GM12875 (cell line): Measurements from ENCODE around the gene FNDC11.

ENCODE experiments used
- H3K4me3 ChIP-seq: one replicate; pipeline ENCODE4 v1.5.1; 2011; ENCODE audit warnings: low read depth, low read length, control low read depth
- CTCF ChIP-seq: IDR thresholded peaks from 2 replicates; pipeline ENCODE4 v1.5.1; 2011; ENCODE audit warnings: low read depth, mild to moderate bottlenecking, control low read depth, inconsistent platforms, low read length, moderate library complexity, borderline replicate concordance; ENCODE audit not compliant: insufficient read depth

Gene FNDC11

GRCh38 chr20:63545814-63546213, 8.1 kb upstream of the FNDC11 start:
- no peak overlapping the region for H3K4me3 ChIP-seq
- no peak for TF ChIP-seq CTCF

GRCh38 chr20:63546256-63546955, 7.6 kb upstream of the FNDC11 start:
- TF ChIP-seq CTCF = no peak
- H3K4me3 ChIP-seq = no peak overlapping the region

GRCh38 chr20:63546956-63547724, 6.8 kb upstream of the FNDC11 start:
- no peak overlapping the region for H3K4me3 ChIP-seq
- no peak for TF ChIP-seq CTCF

GRCh38 chr20:63547725-63548480, 6.1 kb upstream of the FNDC11 start, which contains the start of gene SRMS:
Gene SRMS (minus strand): TSS chr20:63547749. CDS start chr20:63547463, 286 bp downstream.
- no peak for TF ChIP-seq CTCF
- H3K4me3 ChIP-seq = no peak within 1 kb of the TSS

DNA sequence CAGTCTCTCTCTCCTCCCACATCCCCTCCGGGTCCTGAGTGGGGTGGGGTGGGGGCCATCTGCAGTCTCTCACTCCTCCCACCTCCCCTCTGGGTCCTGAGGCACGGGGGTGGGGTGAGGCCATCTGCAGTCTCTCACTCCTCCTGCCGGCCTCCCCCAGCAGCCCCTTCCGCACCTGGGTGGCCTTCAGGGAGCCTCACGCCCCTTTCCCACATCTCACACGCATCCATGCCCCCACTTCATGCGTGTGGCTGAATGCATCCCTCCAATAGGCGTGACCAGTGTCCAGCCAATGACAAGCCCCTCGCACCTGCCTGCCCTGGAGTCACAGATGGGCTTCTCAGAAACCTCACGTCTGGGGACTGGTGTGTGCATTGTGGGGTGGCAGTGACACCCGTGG, 5.4 kb upstream of the FNDC11 start:
- TF ChIP-seq CTCF = no peak
- no peak overlapping the region for H3K4me3 ChIP-seq

DNA sequence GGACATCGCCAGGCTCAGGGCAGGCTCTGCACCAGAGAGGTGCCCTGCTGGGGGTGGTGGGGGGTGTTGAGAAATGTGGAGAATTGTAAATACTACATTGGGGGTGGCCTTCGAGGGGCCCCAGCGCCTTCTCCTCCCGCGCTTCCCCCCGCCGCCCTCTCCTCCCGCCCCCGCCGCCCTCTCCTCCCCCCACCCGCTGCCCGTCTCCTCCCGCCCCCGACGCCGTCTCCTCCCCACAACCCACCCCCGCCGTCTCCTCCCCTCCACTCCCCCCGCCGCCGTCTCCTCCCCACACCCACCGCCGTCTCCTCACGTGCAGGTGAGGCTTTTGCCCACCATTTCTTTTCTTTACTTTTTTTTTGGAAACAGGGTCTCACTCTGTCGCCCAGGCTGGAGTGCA, 4.9 kb upstream of the FNDC11 start:
- no peak for TF ChIP-seq CTCF
- H3K4me3 ChIP-seq = no peak overlapping the region
